Measurements from ENCODE around the gene ST6GALNAC3. TPM values are rescaled to one million over a fixed set of nuclear protein-coding genes. Genes with fewer than 3 reads are reported as not detected.

ST6GALNAC3 gene
- total RNA-seq, 1 experiment from 2014 or later: 0.03 TPM

GRCh38 chr1:76190749-76191424, 116.3 kb downstream of the ST6GALNAC3 start:
- Histone ChIP-seq H3K27ac (ENCODE audit: low read length) (no peak overlapping the region), H3K27me3 (ENCODE audit: control insufficient read depth, insufficient read depth, low read length) (no peaks in the 10 kb centered on the region), H3K9me3 (ENCODE audit: control insufficient read depth, insufficient read depth, low read depth, low read length) (no peaks in the 10 kb centered on the region), H3K4me1 (ENCODE audit: control insufficient read depth, insufficient read depth, low read length) (no peaks in the 10 kb centered on the region), H3K36me3 (ENCODE audit: control insufficient read depth, insufficient read depth, low read length) (no peaks in the 10 kb centered on the region), H3K4me3 (ENCODE audit: low read depth in 2 of 2, low read length in 2 of 2) (no peak overlapping the region)
- BruUV-seq (replicated peaks): no TSS peak
- DNase-seq (ENCODE audit: low read depth, low spot score) (no peak), ATAC-seq (no peak)
- ChIA-PET POLR2A (no interaction called here), CTCF (no interaction called here)
- in situ Hi-C loops (cut with HindIII; ENCODE audit: low pct_unique_long_range_greater_than_20kb, low sequenced_read_pairs) (no loop called here), intact Hi-C loops (cut with micrococcal nuclease; ENCODE audit: unreplicated experiment) (no loop called here)
- no peak for TF ChIP-seq CTCF (IDR thresholded peaks at IDR 0.05)
- no peak for TF ChIP-seq SIN3A (IDR thresholded peaks at IDR 0.05; ENCODE audit: borderline replicate concordance, insufficient read depth, low read depth, low read length)
- TF ChIP-seq TCF7L2 (IDR thresholded peaks at IDR 0.05; ENCODE audit: low read depth, low read length): no peak
- TF ChIP-seq REST (IDR thresholded peaks at IDR 0.05; ENCODE audit: insufficient read depth in 1 of 2, low read depth in 2 of 2, low read length in 1 of 2): no peak
- TF ChIP-seq POLR2AphosphoS5 (IDR thresholded peaks at IDR 0.05; ENCODE audit: low read depth, low read length): no peak

- BruUV-seq (replicated peaks): no TSS peak
- Histone ChIP-seq H3K9me3 (ENCODE audit: control insufficient read depth, insufficient read depth, low read depth, low read length) (no peaks in the 10 kb centered on the region), H3K27me3 (ENCODE audit: control insufficient read depth, insufficient read depth, low read length) (no peaks in the 10 kb centered on the region), H3K4me3 (ENCODE audit: low read depth in 2 of 2, low read length in 2 of 2) (no peak overlapping the region), H3K36me3 (ENCODE audit: control insufficient read depth, insufficient read depth, low read length) (no peaks in the 10 kb centered on the region), H3K27ac (ENCODE audit: low read length) (no peak overlapping the region), H3K4me1 (ENCODE audit: control insufficient read depth, insufficient read depth, low read length) (no peaks in the 10 kb centered on the region)
- no peak for DNase-seq (ENCODE audit: low read depth, low spot score)
- intact Hi-C loops (cut with micrococcal nuclease; ENCODE audit: unreplicated experiment) (no loop called here), in situ Hi-C loops (cut with HindIII; ENCODE audit: low pct_unique_long_range_greater_than_20kb, low sequenced_read_pairs) (no loop called here)
- TF ChIP-seq TCF7L2 (IDR thresholded peaks at IDR 0.05; ENCODE audit: low read depth, low read length) (no peak), SIN3A (IDR thresholded peaks at IDR 0.05; ENCODE audit: borderline replicate concordance, insufficient read depth, low read depth, low read length) (no peak), CTCF (IDR thresholded peaks at IDR 0.05) (no peak)
- CTCF ChIA-PET: no interaction called here
- ATAC-seq: no peak
- POLR2A ChIA-PET: no interaction called here
Observed at GRCh38 chr1:76191561-76191960, 117.0 kb downstream of the ST6GALNAC3 start.
